GM19397 (cell line): ENCODE measurements around the gene ZNF281.

Source experiments
- ATAC-seq: cut with Tn5 transposase; IDR thresholded peaks from one replicate; pipeline ENCODE4 v1.9.1; 2021; ENCODE audit warnings: mild to moderate bottlenecking, moderate library complexity; ENCODE audit not compliant: unreplicated experiment

The ZNF281 gene

GRCh38 chr1:200392625-200393185, 17.1 kb downstream of the ZNF281 start:
- no peak for ATAC-seq

GRCh38 chr1:200391747-200392146, 18.1 kb downstream of the ZNF281 start:
- no peak for ATAC-seq

- no peak for ATAC-seq
These were observed 21.0 kb downstream of the ZNF281 start for GRCh38 chr1:200388791-200389190.

GRCh38 chr1:200386416-200386815, 23.4 kb downstream of the ZNF281 start:
- no peak for ATAC-seq

- ATAC-seq: no peak
These were observed 24.9 kb downstream of the ZNF281 start for GRCh38 chr1:200384818-200385390.

- ATAC-seq: no peak
These were observed 28.4 kb downstream of the ZNF281 start for GRCh38 chr1:200381256-200381984.

- peak; percentile 67 for ATAC-seq
These were observed 29.2 kb downstream of the ZNF281 start for GRCh38 chr1:200380589-200381021.

- no peak for ATAC-seq
These were observed 29.8 kb downstream of the ZNF281 start for GRCh38 chr1:200379940-200380588.

- ATAC-seq: no peak
These were observed 30.4 kb downstream of the ZNF281 start for GRCh38 chr1:200379432-200379757.

GRCh38 chr1:200378096-200378495, 31.7 kb downstream of the ZNF281 start:
- ATAC-seq: no peak

- no peak for ATAC-seq
These were observed 33.3 kb downstream of the ZNF281 start for GRCh38 chr1:200376528-200376927.

GRCh38 chr1:200374569-200375295, 35.1 kb downstream of the ZNF281 start:
- no peak for ATAC-seq

GRCh38 chr1:200373811-200374231, 36.0 kb downstream of the ZNF281 start:
- no peak for ATAC-seq

GRCh38 chr1:200372885-200373181, 37.0 kb downstream of the ZNF281 start:
- no peak for ATAC-seq

GRCh38 chr1:200372095-200372884, 37.5 kb downstream of the ZNF281 start:
- no peak for ATAC-seq

- no peak for ATAC-seq
These were observed 40.1 kb downstream of the ZNF281 start for GRCh38 chr1:200369706-200370105.

GRCh38 chr1:200369131-200369530, 40.7 kb downstream of the ZNF281 start:
- no peak for ATAC-seq

GRCh38 chr1:200368556-200368955, 41.3 kb downstream of the ZNF281 start:
- no peak for ATAC-seq

- ATAC-seq: no peak
These were observed 41.8 kb downstream of the ZNF281 start for GRCh38 chr1:200367841-200368534.
